Body of pancreas (tissue), 4 donors: ENCODE results near the gene ALOX5AP.

Experiments
- POLR2A ChIP-seq, 3 donors: fragments of 450-650 bp; IDR thresholded peaks; one replicate each; pipeline ENCODE4 v1.6.1; 2016; ENCODE audit warnings: antibody characterized with exemption in 3 of 3, mild to moderate bottlenecking in 2 of 3
- TF ChIP-seq, protein P1 (sequence below), 7 experiments: fragments of 450-650 bp in 4 of 7; fragments of 200-600 bp in 3 of 7; sonication (generic) in 3 of 7; IDR thresholded peaks; one replicate each; pipeline ENCODE4 v1.5.1; 2016 to 2019; ENCODE audit warnings: antibody characterized with exemption in 7 of 7

DNA sequence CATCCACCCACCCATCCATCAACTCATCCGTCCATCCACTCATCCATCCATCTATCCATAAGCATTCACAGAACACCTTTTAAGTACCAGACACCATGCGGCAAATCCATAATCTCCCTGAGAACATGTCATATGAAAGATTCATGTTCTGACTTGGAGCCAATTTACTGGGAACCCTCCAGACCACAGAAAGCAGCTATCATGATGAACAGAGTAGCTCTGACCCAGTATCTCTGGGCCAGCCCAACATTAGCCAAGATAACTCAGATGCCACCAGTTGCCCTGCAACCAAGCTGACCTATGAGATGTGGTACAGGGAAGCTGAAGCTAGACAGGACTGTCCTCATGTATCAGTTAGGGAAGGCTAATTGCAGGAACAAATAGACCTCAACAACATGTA is 51.3 kb downstream of the ALOX5AP start:
- TF ChIP-seq, protein P1, sequence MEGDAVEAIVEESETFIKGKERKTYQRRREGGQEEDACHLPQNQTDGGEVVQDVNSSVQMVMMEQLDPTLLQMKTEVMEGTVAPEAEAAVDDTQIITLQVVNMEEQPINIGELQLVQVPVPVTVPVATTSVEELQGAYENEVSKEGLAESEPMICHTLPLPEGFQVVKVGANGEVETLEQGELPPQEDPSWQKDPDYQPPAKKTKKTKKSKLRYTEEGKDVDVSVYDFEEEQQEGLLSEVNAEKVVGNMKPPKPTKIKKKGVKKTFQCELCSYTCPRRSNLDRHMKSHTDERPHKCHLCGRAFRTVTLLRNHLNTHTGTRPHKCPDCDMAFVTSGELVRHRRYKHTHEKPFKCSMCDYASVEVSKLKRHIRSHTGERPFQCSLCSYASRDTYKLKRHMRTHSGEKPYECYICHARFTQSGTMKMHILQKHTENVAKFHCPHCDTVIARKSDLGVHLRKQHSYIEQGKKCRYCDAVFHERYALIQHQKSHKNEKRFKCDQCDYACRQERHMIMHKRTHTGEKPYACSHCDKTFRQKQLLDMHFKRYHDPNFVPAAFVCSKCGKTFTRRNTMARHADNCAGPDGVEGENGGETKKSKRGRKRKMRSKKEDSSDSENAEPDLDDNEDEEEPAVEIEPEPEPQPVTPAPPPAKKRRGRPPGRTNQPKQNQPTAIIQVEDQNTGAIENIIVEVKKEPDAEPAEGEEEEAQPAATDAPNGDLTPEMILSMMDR (IDR thresholded peaks at IDR 0.05), result no peak
- TF ChIP-seq POLR2A (IDR thresholded peaks at IDR 0.05), result no peak
